ENCODE measurements around the gene PNLIP. TPM values are rescaled to one million over a fixed set of nuclear protein-coding genes. Genes with fewer than 3 reads are reported as not detected.

PNLIP gene
- polyA plus RNA-seq, 2 of the 4 experiments (the other 2 are of a cell fraction), result not detected

DNA sequence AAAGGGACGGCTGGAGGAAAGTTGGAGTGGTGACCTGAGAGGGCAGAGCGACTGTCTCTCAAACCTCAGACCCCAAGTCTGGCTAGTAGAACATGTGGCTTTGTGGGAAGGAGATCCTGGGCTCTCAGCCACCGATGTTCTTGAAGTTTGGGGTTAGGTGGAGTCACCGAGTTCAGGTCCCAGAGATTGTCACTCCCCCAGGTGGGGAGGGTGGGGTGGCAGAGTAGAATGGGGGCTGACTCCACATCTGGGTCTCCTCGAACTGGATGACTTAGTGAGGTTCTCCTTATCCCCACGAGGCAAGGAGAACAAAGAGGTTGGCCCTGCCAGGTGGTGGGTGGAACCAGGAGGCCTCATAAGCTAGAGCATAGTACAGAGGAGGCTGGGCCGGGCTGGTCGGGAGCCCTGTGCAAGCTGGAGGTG lies 60.3 kb downstream of the PNLIP start:
- no peak for ATAC-seq
- H3K27ac ChIP-seq, result no peak overlapping the region
- TF ChIP-seq, protein P1, sequence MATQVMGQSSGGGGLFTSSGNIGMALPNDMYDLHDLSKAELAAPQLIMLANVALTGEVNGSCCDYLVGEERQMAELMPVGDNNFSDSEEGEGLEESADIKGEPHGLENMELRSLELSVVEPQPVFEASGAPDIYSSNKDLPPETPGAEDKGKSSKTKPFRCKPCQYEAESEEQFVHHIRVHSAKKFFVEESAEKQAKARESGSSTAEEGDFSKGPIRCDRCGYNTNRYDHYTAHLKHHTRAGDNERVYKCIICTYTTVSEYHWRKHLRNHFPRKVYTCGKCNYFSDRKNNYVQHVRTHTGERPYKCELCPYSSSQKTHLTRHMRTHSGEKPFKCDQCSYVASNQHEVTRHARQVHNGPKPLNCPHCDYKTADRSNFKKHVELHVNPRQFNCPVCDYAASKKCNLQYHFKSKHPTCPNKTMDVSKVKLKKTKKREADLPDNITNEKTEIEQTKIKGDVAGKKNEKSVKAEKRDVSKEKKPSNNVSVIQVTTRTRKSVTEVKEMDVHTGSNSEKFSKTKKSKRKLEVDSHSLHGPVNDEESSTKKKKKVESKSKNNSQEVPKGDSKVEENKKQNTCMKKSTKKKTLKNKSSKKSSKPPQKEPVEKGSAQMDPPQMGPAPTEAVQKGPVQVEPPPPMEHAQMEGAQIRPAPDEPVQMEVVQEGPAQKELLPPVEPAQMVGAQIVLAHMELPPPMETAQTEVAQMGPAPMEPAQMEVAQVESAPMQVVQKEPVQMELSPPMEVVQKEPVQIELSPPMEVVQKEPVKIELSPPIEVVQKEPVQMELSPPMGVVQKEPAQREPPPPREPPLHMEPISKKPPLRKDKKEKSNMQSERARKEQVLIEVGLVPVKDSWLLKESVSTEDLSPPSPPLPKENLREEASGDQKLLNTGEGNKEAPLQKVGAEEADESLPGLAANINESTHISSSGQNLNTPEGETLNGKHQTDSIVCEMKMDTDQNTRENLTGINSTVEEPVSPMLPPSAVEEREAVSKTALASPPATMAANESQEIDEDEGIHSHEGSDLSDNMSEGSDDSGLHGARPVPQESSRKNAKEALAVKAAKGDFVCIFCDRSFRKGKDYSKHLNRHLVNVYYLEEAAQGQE (IDR thresholded peaks at IDR 0.05), result no peak
- TF ChIP-seq, protein P2, sequence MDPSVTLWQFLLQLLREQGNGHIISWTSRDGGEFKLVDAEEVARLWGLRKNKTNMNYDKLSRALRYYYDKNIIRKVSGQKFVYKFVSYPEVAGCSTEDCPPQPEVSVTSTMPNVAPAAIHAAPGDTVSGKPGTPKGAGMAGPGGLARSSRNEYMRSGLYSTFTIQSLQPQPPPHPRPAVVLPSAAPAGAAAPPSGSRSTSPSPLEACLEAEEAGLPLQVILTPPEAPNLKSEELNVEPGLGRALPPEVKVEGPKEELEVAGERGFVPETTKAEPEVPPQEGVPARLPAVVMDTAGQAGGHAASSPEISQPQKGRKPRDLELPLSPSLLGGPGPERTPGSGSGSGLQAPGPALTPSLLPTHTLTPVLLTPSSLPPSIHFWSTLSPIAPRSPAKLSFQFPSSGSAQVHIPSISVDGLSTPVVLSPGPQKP (IDR thresholded peaks at IDR 0.05; ENCODE audit: low read depth, low read length), result no peak
- TF ChIP-seq CHD4 (IDR thresholded peaks at IDR 0.05; ENCODE audit: borderline replicate concordance) (no peak), HDAC2 (IDR thresholded peaks at IDR 0.05) (no peak), FOSL2 (IDR thresholded peaks at IDR 0.05) (no peak), FOSL2 (CRISPR knock-in tag; IDR thresholded peaks at IDR 0.05) (no peak), GATA3 (IDR thresholded peaks at IDR 0.05; ENCODE audit: borderline replicate concordance) (no peak), POLR2A (IDR thresholded peaks at IDR 0.05; ENCODE audit: low read length) (no peak), JUN (IDR thresholded peaks at IDR 0.05) (no peak), KDM5A (IDR thresholded peaks at IDR 0.05) (no peak), CHD2 (IDR thresholded peaks at IDR 0.05; ENCODE audit: low read length, partially characterized antibody) (no peak)
- H3K9me3 ChIP-seq, result no peaks in the 10 kb centered on the region
- no peak for DNase-seq (ENCODE audit: low read depth in 1 of 2, low spot score in 1 of 2)
- no peak overlapping the region for H3K4me2 ChIP-seq
- POLR2A ChIA-PET, result no interaction called here
- WGBS (ENCODE audit: missing lambda C conversion rate), result 31% methylated on average over 7 of the region's 8 CpGs
- CTCF ChIA-PET, result interaction anchor here (1.6 to 1.8 kb wide), 3 partner anchors 8 to 182 kb away, joined by 4 to 5 read pairs (median 4); no protein-coding TSS in a partner anchor
- no peak overlapping the region for H3K4me3 ChIP-seq
- H3K4me1 ChIP-seq, result no peaks in the 10 kb centered on the region
- no peak for FAIRE-seq

DNA sequence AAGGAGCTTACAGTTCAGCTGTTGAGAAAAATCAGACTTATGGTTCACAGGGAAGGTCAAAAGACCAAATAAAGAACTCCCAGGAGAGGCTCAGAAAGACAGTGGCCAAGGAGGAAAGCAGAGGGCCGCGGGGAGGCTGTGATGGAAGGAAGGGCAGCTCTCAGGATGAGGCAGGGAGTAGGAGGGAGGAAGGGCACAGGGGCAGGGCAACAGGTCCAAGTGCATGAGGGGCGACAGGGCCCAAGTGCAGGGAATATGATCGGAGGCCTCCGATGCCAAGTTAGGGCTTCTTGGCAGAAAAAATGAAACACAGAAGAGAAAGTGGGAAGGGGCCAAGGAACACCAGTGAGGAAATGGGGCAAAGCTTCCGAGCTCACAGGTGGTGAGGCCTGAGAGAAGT lies 61.6 kb downstream of the PNLIP start:
- TF ChIP-seq SMC3 (IDR thresholded peaks at IDR 0.05) (no peak), FOSB (CRISPR knock-in tag; IDR thresholded peaks at IDR 0.05) (no peak), RNF2 (IDR thresholded peaks at IDR 0.05; ENCODE audit: borderline replicate concordance, low read depth) (no peak), ZSCAN20 (CRISPR knock-in tag; IDR thresholded peaks at IDR 0.05) (no peak), ZNF302 (CRISPR knock-in tag; IDR thresholded peaks at IDR 0.05) (no peak), CBX2 (IDR thresholded peaks at IDR 0.05; ENCODE audit: borderline replicate concordance, low read depth) (no peak), MYC (IDR thresholded peaks at IDR 0.05; ENCODE audit: borderline replicate concordance, low read length) (no peak), FOSL2 (IDR thresholded peaks at IDR 0.05) (no peak), FOSL2 (CRISPR knock-in tag; IDR thresholded peaks at IDR 0.05) (no peak), POLR2A (IDR thresholded peaks at IDR 0.05; ENCODE audit: low read length) (no peak), CBX8 (IDR thresholded peaks at IDR 0.05) (no peak), NR3C1 (IDR thresholded peaks at IDR 0.05) (no peak), EHF (CRISPR knock-in tag; IDR thresholded peaks at IDR 0.05) (no peak), TFCP2L1 (CRISPR knock-in tag; IDR thresholded peaks at IDR 0.05) (no peak), ZFP36 (IDR thresholded peaks at IDR 0.05; ENCODE audit: borderline replicate concordance, partially characterized antibody) (no peak), EP300 (IDR thresholded peaks at IDR 0.05) (no peak), FOXS1 (CRISPR knock-in tag; IDR thresholded peaks at IDR 0.05) (no peak), HOXB13 (CRISPR knock-in tag; IDR thresholded peaks at IDR 0.05; ENCODE audit: low read depth) (no peak)
- TF ChIP-seq, protein P3, sequence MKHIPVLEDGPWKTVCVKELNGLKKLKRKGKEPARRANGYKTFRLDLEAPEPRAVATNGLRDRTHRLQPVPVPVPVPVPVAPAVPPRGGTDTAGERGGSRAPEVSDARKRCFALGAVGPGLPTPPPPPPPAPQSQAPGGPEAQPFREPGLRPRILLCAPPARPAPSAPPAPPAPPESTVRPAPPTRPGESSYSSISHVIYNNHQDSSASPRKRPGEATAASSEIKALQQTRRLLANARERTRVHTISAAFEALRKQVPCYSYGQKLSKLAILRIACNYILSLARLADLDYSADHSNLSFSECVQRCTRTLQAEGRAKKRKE (CRISPR knock-in tag; IDR thresholded peaks at IDR 0.05; ENCODE audit: low read depth), result no peak
- TF ChIP-seq, protein P4, sequence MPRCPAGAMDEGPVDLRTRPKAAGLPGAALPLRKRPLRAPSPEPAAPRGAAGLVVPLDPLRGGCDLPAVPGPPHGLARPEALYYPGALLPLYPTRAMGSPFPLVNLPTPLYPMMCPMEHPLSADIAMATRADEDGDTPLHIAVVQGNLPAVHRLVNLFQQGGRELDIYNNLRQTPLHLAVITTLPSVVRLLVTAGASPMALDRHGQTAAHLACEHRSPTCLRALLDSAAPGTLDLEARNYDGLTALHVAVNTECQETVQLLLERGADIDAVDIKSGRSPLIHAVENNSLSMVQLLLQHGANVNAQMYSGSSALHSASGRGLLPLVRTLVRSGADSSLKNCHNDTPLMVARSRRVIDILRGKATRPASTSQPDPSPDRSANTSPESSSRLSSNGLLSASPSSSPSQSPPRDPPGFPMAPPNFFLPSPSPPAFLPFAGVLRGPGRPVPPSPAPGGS (IDR thresholded peaks at IDR 0.05), result no peak
- Histone ChIP-seq H3K4me2 (no peak overlapping the region), H3K4me1 (no peaks in the 10 kb centered on the region), H3K4me3 (no peak overlapping the region), H3K9me3 (no peaks in the 10 kb centered on the region), H3K27ac (no peak overlapping the region)
- DNase-seq (ENCODE audit: low read depth in 1 of 2, low spot score in 1 of 2), result no peak
- POLR2A ChIA-PET, result no interaction called here
- WGBS (ENCODE audit: missing lambda C conversion rate), result 60% methylated on average over 6 of the region's 6 CpGs
- ATAC-seq, result no peak
- CTCF ChIA-PET, result interaction anchor here (1.6 to 1.8 kb wide), 2 partner anchors 10 to 181 kb away, joined by 4 read pairs; no protein-coding TSS in a partner anchor
- FAIRE-seq, result no peak

Data from A549 (cell line).